ENCODE measurements around the gene CBX4. TPM values are rescaled to one million over a fixed set of nuclear protein-coding genes. Genes with fewer than 3 reads are reported as not detected.

Gene CBX4
- total RNA-seq, 2 donors from 2014 or later: 26.2 to 58.3 TPM

GRCh38 chr17:79833110-79833450, 6.2 kb downstream of the CBX4 start:
- H3K27me3 Mint-ChIP-seq: no peaks in the 10 kb centered on the region
- ATAC-seq: no peak
- peaks cover 16 to 22% of the 10 kb centered on the region in 2 donors for H3K4me1 Mint-ChIP-seq (ENCODE audit: low read depth in 2 of 2)
- H3K4me3 Mint-ChIP-seq: peak overlapping the region; percentile 53
- peaks cover 11% of the 10 kb centered on the region for H3K36me3 Mint-ChIP-seq
- no peak overlapping the region for H3K27ac Mint-ChIP-seq
- no peak for DNase-seq (ENCODE audit: low spot score)
- H3K9me3 Mint-ChIP-seq: no peaks in the 10 kb centered on the region

DNA sequence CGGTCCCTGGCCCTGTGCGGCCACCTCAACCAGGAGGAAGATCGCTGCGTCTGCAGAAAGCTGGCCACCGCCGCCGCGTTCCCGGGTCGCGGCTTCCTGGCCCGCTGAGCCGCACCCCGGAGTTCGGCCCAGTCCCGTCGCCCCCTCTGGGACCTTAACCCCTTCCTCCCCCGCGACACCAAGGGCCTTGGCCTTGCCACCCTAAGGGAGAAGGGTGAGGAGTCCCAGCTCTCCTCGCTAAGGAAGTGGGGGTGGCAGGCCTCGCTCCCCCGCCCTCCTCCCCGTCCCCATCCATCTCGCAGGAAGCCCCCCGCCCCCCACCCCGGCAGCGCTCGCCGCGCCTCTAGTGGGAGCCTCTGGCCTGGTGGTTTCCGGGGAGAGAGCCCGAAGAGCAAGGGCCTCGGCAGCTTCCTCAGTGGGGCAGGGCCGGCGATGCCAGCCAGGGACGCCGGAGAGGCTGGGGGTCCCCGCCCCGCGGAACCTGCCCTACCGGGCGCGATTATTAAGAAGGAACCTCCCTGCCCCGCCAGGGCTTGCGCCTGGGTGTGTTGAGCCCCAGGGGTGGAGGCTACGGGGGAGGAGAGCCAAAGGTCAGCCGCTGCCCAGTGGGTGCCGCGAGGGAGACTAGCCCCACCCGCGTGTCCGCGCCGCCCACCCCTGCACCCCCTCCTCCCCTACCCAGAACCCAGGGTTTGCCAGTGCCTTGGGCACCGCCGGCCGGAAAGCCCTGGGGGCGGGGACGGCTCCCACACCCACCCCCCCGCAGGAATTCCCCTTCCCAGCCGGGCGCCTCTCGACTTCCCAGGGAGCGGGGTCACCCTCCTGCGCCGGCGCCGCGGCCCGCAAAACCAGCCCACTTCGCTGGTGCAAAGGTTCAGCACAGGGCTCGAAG, 6.8 kb downstream of the CBX4 start:
- no peak for ATAC-seq
- Mint-ChIP-seq H3K4me1 (ENCODE audit: low read depth in 2 of 2) (peaks cover 11 to 18% of the 10 kb centered on the region in 2 donors), H3K4me3 (peak overlapping the region; percentile 53), H3K36me3 (peaks cover 11% of the 10 kb centered on the region), H3K9me3 (no peaks in the 10 kb centered on the region), H3K27me3 (no peaks in the 10 kb centered on the region), H3K27ac (no peak overlapping the region)
- DNase-seq (ENCODE audit: low spot score): no peak

GRCh38 chr17:79831265-79832217, 7.7 kb downstream of the CBX4 start:
- Mint-ChIP-seq H3K27ac (no peak overlapping the region), H3K4me3 (no peak overlapping the region), H3K9me3 (no peaks in the 10 kb centered on the region), H3K27me3 (peaks cover 0 to 3% of the 10 kb centered on the region in 2 donors), H3K4me1 (ENCODE audit: low read depth in 2 of 2) (peaks cover 14 to 18% of the 10 kb centered on the region in 2 donors), H3K36me3 (peaks cover 11% of the 10 kb centered on the region)
- DNase-seq (ENCODE audit: low spot score) (no peak), ATAC-seq (peak in 1 of 2 donors; percentile 4)

DNA sequence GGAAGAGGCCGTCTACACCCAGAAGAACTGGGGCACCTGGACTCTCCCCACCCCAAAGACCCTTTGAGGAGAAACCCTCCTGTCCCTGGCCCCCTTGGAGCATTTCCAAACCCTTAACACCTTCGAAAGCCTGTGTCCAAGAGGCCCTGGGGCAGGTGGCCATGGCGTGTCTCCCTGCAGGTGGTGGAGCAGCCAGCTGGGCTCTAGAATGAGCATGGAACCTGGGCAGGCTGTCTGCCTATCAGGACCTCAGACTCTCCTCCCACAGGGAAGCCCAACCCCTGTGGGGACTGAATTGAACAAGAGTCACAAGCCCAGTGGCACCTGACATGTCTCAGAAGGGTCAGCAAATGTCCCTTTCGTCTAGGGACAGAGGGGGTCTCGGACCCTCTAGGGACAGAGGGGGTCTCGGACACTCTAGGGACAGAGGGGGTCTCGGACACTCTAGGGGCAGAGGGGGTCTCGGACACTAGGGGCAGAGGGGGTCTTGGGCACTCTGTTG, 8.4 kb downstream of the CBX4 start:
- DNase-seq (ENCODE audit: low spot score): no peak
- H3K4me1 Mint-ChIP-seq (ENCODE audit: low read depth in 2 of 2): peaks cover 21 to 25% of the 10 kb centered on the region in 2 donors
- no peak for ATAC-seq
- H3K36me3 Mint-ChIP-seq: peaks cover 11% of the 10 kb centered on the region
- H3K27me3 Mint-ChIP-seq: peaks cover 0 to 5% of the 10 kb centered on the region in 2 donors
- H3K9me3 Mint-ChIP-seq: no peaks in the 10 kb centered on the region
- no peak overlapping the region for H3K27ac Mint-ChIP-seq
- H3K4me3 Mint-ChIP-seq: no peak overlapping the region

- Mint-ChIP-seq H3K4me3 (no peak overlapping the region), H3K9me3 (no peaks in the 10 kb centered on the region), H3K27ac (no peak overlapping the region), H3K27me3 (peaks cover 0 to 5% of the 10 kb centered on the region in 2 donors), H3K36me3 (peaks cover 11% of the 10 kb centered on the region), H3K4me1 (ENCODE audit: low read depth in 2 of 2) (peaks cover 24 to 28% of the 10 kb centered on the region in 2 donors)
- ATAC-seq (no peak), DNase-seq (ENCODE audit: low spot score) (no peak)
Observed at GRCh38 chr17:79830303-79830702, 8.9 kb downstream of the CBX4 start.

- no peak for ATAC-seq
Observed at GRCh38 chr17:79829457-79829856, 9.8 kb downstream of the CBX4 start.

GRCh38 chr17:79829004-79829403, 10.2 kb downstream of the CBX4 start:
- H3K9me3 Mint-ChIP-seq: no peaks in the 10 kb centered on the region
- H3K27me3 Mint-ChIP-seq: peaks cover 8 to 9% of the 10 kb centered on the region in 2 donors
- DNase-seq (ENCODE audit: low spot score) (no peak), ATAC-seq (no peak)
- H3K27ac Mint-ChIP-seq: peak overlapping the region in 1 of 2 donors; percentile 41
- H3K4me3 Mint-ChIP-seq: no peak overlapping the region
- peaks cover 22 to 24% of the 10 kb centered on the region in 2 donors for H3K4me1 Mint-ChIP-seq (ENCODE audit: low read depth in 2 of 2)
- peaks cover 12% of the 10 kb centered on the region for H3K36me3 Mint-ChIP-seq

More at GRCh38 chr17:79829457-79829856, 9.8 kb downstream of the CBX4 start:
- no peak overlapping the region for H3K4me3 Mint-ChIP-seq
- H3K27me3 Mint-ChIP-seq: peaks cover 4 to 7% of the 10 kb centered on the region in 2 donors
- H3K9me3 Mint-ChIP-seq: no peaks in the 10 kb centered on the region
- peak overlapping the region in 1 of 2 donors; percentile 41 for H3K27ac Mint-ChIP-seq
- no peak for DNase-seq (ENCODE audit: low spot score)
- peaks cover 22 to 23% of the 10 kb centered on the region in 2 donors for H3K4me1 Mint-ChIP-seq (ENCODE audit: low read depth in 2 of 2)
- peaks cover 9% of the 10 kb centered on the region for H3K36me3 Mint-ChIP-seq

DNA sequence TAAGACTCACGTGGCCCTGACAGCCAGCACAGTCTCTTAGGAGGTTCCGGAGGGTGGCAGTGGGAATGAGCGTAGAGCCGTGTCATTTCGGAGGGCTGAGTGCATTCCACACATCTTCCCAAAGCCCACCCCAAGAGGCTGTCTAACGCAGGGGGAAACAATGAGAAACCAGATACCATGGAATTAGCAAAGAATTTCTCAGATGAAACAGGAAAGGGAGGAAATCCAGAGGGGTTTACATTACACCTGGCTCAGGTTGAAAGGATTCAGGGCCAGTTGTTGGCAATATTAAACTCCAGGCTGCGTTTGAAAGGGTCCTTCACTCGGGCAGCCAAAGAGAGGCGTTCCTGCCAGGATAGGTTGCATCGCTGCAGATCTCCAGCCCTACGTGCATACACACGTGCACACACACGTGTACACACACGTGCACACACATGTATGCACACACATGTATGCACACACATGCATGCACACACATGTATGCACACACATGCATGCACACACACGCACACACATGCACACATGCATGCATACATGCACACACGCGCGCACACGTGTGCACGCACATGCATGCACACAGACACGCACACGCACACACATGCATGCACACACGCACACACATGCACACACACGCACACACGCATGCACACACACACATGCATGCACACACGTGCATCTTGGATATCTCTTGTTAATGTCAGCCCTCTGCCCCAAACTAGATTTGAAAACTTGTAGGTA, 12.2 kb downstream of the CBX4 start:
- no peak overlapping the region for H3K27ac Mint-ChIP-seq
- peaks cover 8 to 20% of the 10 kb centered on the region in 2 donors for H3K27me3 Mint-ChIP-seq
- peaks cover 16 to 19% of the 10 kb centered on the region in 2 donors for H3K4me1 Mint-ChIP-seq (ENCODE audit: low read depth in 2 of 2)
- no peak for DNase-seq (ENCODE audit: low spot score)
- H3K4me3 Mint-ChIP-seq: no peak overlapping the region
- no peaks in the 10 kb centered on the region for H3K9me3 Mint-ChIP-seq
- peaks cover 6% of the 10 kb centered on the region for H3K36me3 Mint-ChIP-seq
- no peak for ATAC-seq

DNA sequence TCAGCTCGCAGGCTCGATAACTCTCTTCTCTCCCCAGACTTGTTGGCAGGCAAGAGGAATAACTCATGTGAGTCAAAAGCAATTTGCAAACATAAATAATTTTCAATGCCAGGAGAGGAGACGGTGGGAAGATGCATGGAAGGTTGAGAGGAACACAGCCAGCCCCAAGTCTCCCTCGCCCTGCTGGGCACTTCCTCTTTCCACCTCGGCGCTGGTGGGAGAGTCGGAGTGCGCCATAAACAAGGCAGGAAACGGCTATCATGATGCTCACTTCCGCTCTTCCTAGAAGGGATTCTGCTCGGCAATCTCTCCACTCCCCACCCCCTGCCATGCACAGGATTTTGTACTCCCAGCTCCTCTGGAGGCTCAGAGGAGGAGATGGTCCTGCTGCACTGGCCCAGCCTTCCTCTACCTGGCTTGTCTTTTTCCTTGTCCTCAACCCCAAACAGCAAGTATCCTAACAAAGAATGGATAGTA, 13.0 kb downstream of the CBX4 start:
- Mint-ChIP-seq H3K27ac (no peak overlapping the region), H3K9me3 (no peaks in the 10 kb centered on the region), H3K36me3 (peaks cover 6% of the 10 kb centered on the region), H3K27me3 (peaks cover 8 to 24% of the 10 kb centered on the region in 2 donors), H3K4me3 (no peak overlapping the region), H3K4me1 (ENCODE audit: low read depth in 2 of 2) (peaks cover 16 to 19% of the 10 kb centered on the region in 2 donors)
- no peak for ATAC-seq
- DNase-seq (ENCODE audit: low spot score): no peak

- H3K9me3 Mint-ChIP-seq: no peaks in the 10 kb centered on the region
- peaks cover 6% of the 10 kb centered on the region for H3K36me3 Mint-ChIP-seq
- no peak for DNase-seq (ENCODE audit: low spot score)
- H3K4me3 Mint-ChIP-seq: no peak overlapping the region
- peaks cover 8 to 25% of the 10 kb centered on the region in 2 donors for H3K27me3 Mint-ChIP-seq
- H3K4me1 Mint-ChIP-seq (ENCODE audit: low read depth in 2 of 2): peaks cover 16 to 19% of the 10 kb centered on the region in 2 donors
- no peak overlapping the region for H3K27ac Mint-ChIP-seq
- no peak for ATAC-seq
Observed at GRCh38 chr17:79825580-79825921, 13.7 kb downstream of the CBX4 start.

DNA sequence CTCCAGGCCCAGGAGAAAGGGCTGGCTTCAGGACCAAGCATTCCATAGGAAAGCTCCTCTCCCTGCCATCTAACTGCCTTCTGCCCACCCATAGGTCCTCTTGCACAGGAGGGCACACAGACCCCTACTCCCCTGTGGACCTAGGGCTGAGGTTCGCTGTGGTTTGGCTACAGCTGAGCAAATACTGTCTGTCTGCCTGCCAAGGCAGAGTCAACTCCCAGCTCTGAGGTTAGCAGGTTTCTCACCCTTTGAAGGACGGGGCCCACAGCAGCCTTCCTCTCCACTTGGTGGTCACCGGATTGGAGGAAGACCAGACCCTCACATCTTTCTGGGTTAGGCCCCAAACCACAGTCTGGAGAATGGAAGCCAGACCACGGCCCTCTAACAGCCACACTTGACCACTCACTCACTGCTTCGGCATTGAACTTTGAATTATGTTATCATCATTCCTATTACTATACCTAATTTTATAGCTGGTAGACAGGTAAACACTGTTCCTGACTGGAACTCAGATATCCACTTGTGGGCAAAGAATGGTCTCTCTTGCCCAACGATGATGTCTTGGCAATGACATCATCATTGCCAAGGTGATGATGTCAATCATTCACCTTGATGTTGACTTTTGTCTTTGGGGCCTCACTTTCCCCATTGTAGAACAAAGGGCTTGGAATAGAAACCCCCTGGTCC, 14.2 kb downstream of the CBX4 start:
- Mint-ChIP-seq H3K27me3 (peaks cover 11 to 26% of the 10 kb centered on the region in 2 donors), H3K36me3 (peaks cover 6% of the 10 kb centered on the region)
- no peak for DNase-seq (ENCODE audit: low spot score)

DNA sequence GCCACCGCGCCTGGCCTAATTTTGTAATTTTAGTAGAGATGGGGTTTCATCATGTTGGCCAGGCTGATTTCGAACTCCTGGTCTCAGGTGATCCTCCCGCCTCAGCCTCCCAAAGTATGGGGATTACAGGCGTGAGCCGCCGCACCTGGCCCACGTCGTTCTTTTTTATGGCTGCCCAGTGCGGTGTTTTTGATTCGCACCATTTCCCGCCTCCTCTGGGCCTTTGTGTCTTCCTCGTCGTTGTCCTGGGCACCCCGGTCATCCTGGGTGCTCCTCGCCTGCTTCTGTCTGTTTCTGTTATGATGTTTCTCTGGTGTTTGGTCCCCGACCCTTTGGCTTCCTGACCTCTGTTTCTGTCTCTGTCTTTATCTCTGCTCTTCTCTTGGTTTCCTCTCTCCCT, 15.0 kb downstream of the CBX4 start:
- Mint-ChIP-seq H3K4me1 (ENCODE audit: low read depth in 2 of 2) (peaks cover 16 to 19% of the 10 kb centered on the region in 2 donors), H3K36me3 (peaks cover 6% of the 10 kb centered on the region), H3K27me3 (peaks cover 13 to 27% of the 10 kb centered on the region in 2 donors), H3K9me3 (no peaks in the 10 kb centered on the region), H3K27ac (no peak overlapping the region), H3K4me3 (no peak overlapping the region)
- ATAC-seq (no peak), DNase-seq (ENCODE audit: low spot score) (no peak)

More for the DNA sequence above, 14.2 kb downstream of the CBX4 start:
- Mint-ChIP-seq H3K4me1 (ENCODE audit: low read depth in 2 of 2) (peaks cover 16 to 19% of the 10 kb centered on the region in 2 donors), H3K27ac (no peak overlapping the region), H3K4me3 (no peak overlapping the region), H3K9me3 (no peaks in the 10 kb centered on the region)
- ATAC-seq: peak; percentile 51 to 66
